A673 (cell line): ENCODE results near the gene DSCAML1. TPM values are rescaled to one million over a fixed set of nuclear protein-coding genes. Genes with fewer than 3 reads are reported as not detected.

Experiments used
- BruUV-seq: library from RNA; stranded (reverse); fragments of 400-500 nt; replicated peaks from 2 replicates; lab custom pipeline; 2021; lab: Mats Ljungman, UMichigan
- CTCF ChIA-PET: fragments of 300-600 bp; sonication (Branson Sonifier 250); formaldehyde crosslinking; loops from one replicate; lab custom pipeline; 2022; ENCODE audit warnings: antibody characterized with exemption; lab: Charles Lee
- POLR2A ChIA-PET: fragments of 300-600 bp; sonication (Branson Sonifier 250); formaldehyde crosslinking; loops from one replicate; lab custom pipeline; 2022; ENCODE audit warnings: antibody characterized with exemption; ENCODE audit not compliant: low non-redundant PET; lab: Charles Lee
- DNase-seq: peaks from one replicate; pipeline ENCODE4 v3.0.0-alpha.2; 2015; ENCODE audit warnings: low spot score
- H3K27ac ChIP-seq: fragments of 200-600 bp; sonication (generic); 2 replicates; pipeline ENCODE4 v1.5.1; 2016; ENCODE audit warnings: mixed run types, low read depth, mild to moderate bottlenecking, mixed read lengths, antibody characterized with exemption, low read length; ENCODE audit not compliant: poor library complexity, severe bottlenecking
- H3K27me3 ChIP-seq: fragments of 200-600 bp; sonication (generic); replicated peaks from 2 replicates; pipeline ENCODE4 v1.6.1; 2017; ENCODE audit warnings: mixed run types, low read depth, mild to moderate bottlenecking, mixed read lengths, antibody characterized with exemption, low read length; ENCODE audit not compliant: insufficient read depth, poor library complexity
- H3K36me3 ChIP-seq: fragments of 200-600 bp; sonication (generic); 2 replicates; pipeline ENCODE4 v1.6.1; 2016; ENCODE audit warnings: mixed run types, mild to moderate bottlenecking, mixed read lengths, antibody characterized with exemption, low read length; ENCODE audit not compliant: insufficient read depth, poor library complexity, severe bottlenecking
- H3K4me1 ChIP-seq: fragments of 200-600 bp; sonication (generic); 2 replicates; pipeline ENCODE4 v1.6.1; 2017; ENCODE audit warnings: mixed run types, mild to moderate bottlenecking, mixed read lengths, antibody characterized with exemption, low read length; ENCODE audit not compliant: insufficient read depth, poor library complexity, severe bottlenecking
- H3K4me3 ChIP-seq: fragments of 200-600 bp; sonication (generic); 2 replicates; pipeline ENCODE4 v1.5.1; 2016; ENCODE audit warnings: low read depth, mixed run types, mild to moderate bottlenecking, mixed read lengths, low read length; ENCODE audit not compliant: poor library complexity, severe bottlenecking
- H3K9me3 ChIP-seq: fragments of 200-600 bp; sonication (generic); 2 replicates; pipeline ENCODE4 v1.6.1; 2016; ENCODE audit warnings: mixed run types, low read depth, mild to moderate bottlenecking, mixed read lengths, antibody characterized with exemption, low read length; ENCODE audit not compliant: poor library complexity, severe bottlenecking
- CTCF ChIP-seq: fragments of 300-800, 200-600 bp; sonication (generic); conservative IDR thresholded peaks from 2 replicates; pipeline ENCODE4 v1.5.1; 2017; ENCODE audit warnings: low read depth, mild to moderate bottlenecking, antibody characterized with exemption, low read length, moderate library complexity, mixed read lengths
- EZH2 ChIP-seq: fragments of 200-600 bp; sonication (generic); IDR thresholded peaks from 2 replicates; pipeline ENCODE4 v1.6.1; 2017; ENCODE audit warnings: borderline replicate concordance, low read depth, mild to moderate bottlenecking, mixed read lengths, antibody characterized with exemption, low read length; ENCODE audit not compliant: poor library complexity, severe bottlenecking
- intact Hi-C: fragments of 100-400 bp; cut with micrococcal nuclease; formaldehyde crosslinking; loops from one replicate; pipeline ENCODE4 v1.10.0; 2022; ENCODE audit not compliant: unreplicated experiment
- total RNA-seq: library from RNA; stranded (reverse); gene quantifications from 2 replicates; pipeline ENCODE4 v1.2.3, GENCODE V29; 2021

The DSCAML1 gene
- total RNA-seq, 1 experiment from 2014 or later = not detected

GRCh38 chr11:117743121-117743815 lies 53.7 kb downstream of the DSCAML1 start:
- no peaks in the 10 kb centered on the region for H3K36me3 ChIP-seq
- H3K4me1 ChIP-seq = no peaks in the 10 kb centered on the region
- H3K27ac ChIP-seq = no peak overlapping the region
- CTCF ChIA-PET = no interaction called here
- intact Hi-C loops = no loop called here
- POLR2A ChIA-PET = no interaction called here
- no peaks in the 10 kb centered on the region for H3K9me3 ChIP-seq
- BruUV-seq = no TSS peak
- no peak for DNase-seq
- H3K4me3 ChIP-seq = no peak overlapping the region
- no peaks in the 10 kb centered on the region for H3K27me3 ChIP-seq
- TF ChIP-seq EZH2 = no peak
- no peak for TF ChIP-seq CTCF

GRCh38 chr11:117738246-117738957 lies 58.6 kb downstream of the DSCAML1 start:
- DNase-seq = no peak
- intact Hi-C loops = no loop called here
- POLR2A ChIA-PET = no interaction called here
- Histone ChIP-seq H3K4me3 (no peak overlapping the region), H3K36me3 (no peaks in the 10 kb centered on the region), H3K4me1 (peaks cover 12% of the 10 kb centered on the region), H3K27me3 (no peaks in the 10 kb centered on the region), H3K27ac (no peak overlapping the region), H3K9me3 (no peaks in the 10 kb centered on the region)
- TF ChIP-seq EZH2 (no peak), CTCF (no peak)
- CTCF ChIA-PET = no interaction called here
- BruUV-seq = no TSS peak

DNA sequence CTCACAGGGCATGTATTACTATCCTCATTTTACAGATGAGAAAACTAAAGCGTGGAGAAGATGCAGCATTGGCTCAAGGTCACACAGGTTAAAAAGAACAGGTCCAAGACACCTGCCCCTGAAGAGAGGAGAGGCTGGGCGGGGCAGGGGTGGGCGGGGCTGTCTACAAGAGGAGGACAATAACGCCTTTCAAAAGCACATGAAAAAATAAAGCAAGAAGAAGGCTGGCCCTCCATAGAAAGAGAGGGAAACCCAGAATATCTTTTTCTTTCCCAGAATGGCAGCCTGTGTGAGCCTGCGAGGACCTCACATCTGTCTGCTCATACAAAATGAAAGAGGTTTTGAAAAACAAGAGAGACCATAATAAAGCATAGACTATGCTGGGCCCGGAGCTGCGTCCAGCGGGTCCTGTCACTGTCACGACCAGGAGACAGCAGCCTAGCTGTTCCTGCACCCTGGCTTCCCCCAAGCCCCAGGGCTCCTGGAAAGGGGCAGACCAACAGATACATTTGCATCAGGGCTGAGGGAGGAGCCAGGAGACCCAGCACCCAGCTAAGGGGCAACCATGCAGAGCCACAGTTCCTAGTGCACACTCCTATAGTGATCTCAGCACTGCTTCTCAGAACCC lies 61.6 kb downstream of the DSCAML1 start:
- H3K27ac ChIP-seq = no peak overlapping the region
- H3K9me3 ChIP-seq = no peaks in the 10 kb centered on the region
- H3K4me3 ChIP-seq = no peak overlapping the region
- no peaks in the 10 kb centered on the region for H3K27me3 ChIP-seq
- H3K4me1 ChIP-seq = peaks cover 12% of the 10 kb centered on the region
- no TSS peak for BruUV-seq
- intact Hi-C loops = no loop called here
- no peak for TF ChIP-seq CTCF
- no peak for TF ChIP-seq EZH2
- H3K36me3 ChIP-seq = no peaks in the 10 kb centered on the region
- no peak for DNase-seq
- ChIA-PET POLR2A (no interaction called here), CTCF (no interaction called here)
